Testis (tissue), 5 donors: ENCODE results near the gene OR1L1. TPM values are rescaled to one million over a fixed set of nuclear protein-coding genes. Genes with fewer than 3 reads are reported as not detected.

Experiments
- DNase-seq: peaks from one replicate; pipeline ENCODE4 v3.0.0-alpha.2; 2019
- H3K27ac ChIP-seq, 2 donors: fragments of 200-600 bp; sonication (generic); one replicate each; pipeline ENCODE4 v1.5.1; 2019
- H3K27me3 ChIP-seq: fragments of 200-600 bp; sonication (generic); one replicate; pipeline ENCODE4 v1.5.1; 2019
- H3K36me3 ChIP-seq: fragments of 200-600 bp; sonication (generic); one replicate; pipeline ENCODE4 v1.5.1; 2017; ENCODE audit warnings: low read depth; ENCODE audit errors: missing control alignments
- H3K4me1 ChIP-seq: fragments of 200-600 bp; sonication (generic); one replicate; pipeline ENCODE4 v1.5.1; 2019
- H3K4me3 ChIP-seq, 2 donors: fragments of 200-600 bp; sonication (generic); one replicate each; pipeline ENCODE4 v1.5.1; 2017 to 2019
- H3K9me3 ChIP-seq: fragments of 200-600 bp; sonication (generic); one replicate; pipeline ENCODE4 v1.5.1; 2017
- CTCF ChIP-seq, 3 experiments: fragments of 450-650 bp in 2 of 3; fragments of 200-600 bp in 1 of 3; sonication (generic) in 1 of 3; IDR thresholded peaks; one replicate each; pipeline ENCODE4 v1.5.1; 2016 to 2019; ENCODE audit warnings: antibody characterized with exemption in 3 of 3, mild to moderate bottlenecking in 2 of 3, moderate library complexity in 1 of 3
- POLR2A ChIP-seq: fragments of 450-650 bp; IDR thresholded peaks from one replicate; pipeline ENCODE4 v1.6.1; 2017; ENCODE audit warnings: antibody characterized with exemption, mild to moderate bottlenecking, moderate library complexity
- WGBS, 2 donors: methylation state at CpG; one replicate each; pipeline ENCODE4 v1.1.5; 2018; 5-methylcytosine and 5-hydroxymethylcytosine counted together
- intact Hi-C: fragments of 100-400 bp; cut with DNase I; formaldehyde crosslinking; loops from one replicate; pipeline ENCODE4 v1.15.1; 2023; ENCODE audit warnings: low total_unique reads
- long read RNA-seq, 2 donors: transcript quantifications; one replicate each; lab custom pipeline, GENCODE V29; 2026
- polyA plus RNA-seq: library from polyadenylated mRNA; stranded (reverse); fragments of 350-450 nt; fragmentation: Illumina TruSeq; extraction: RNeasy Lipid Tissue Mini Kit (QIAGEN cat#74804); gene quantifications from one replicate; pipeline ENCODE4 v1.2.3, GENCODE V29; 2014; ENCODE audit warnings: low read depth, low replicate concordance; ENCODE audit not compliant: insufficient read depth
- total RNA-seq, 2 donors: library from RNA; depleted of rRNA; stranded (reverse); fragments of >200 nt; gene quantifications; one replicate each; pipeline ENCODE4 v1.2.3, GENCODE V29; 2016

Gene OR1L1
- total RNA-seq (not detected), polyA plus RNA-seq (not detected)
- long read RNA-seq, donor 1 = 0 reads
- long read RNA-seq, donor 2 = 0 reads

- no peak for DNase-seq
- no peak within 1 kb of the TSS for H3K4me3 ChIP-seq
- no peaks in the 10 kb centered on the region for H3K36me3 ChIP-seq
- H3K9me3 ChIP-seq = no peaks in the 10 kb centered on the region
- WGBS, 2 donors = 75 to 76% methylated on average over 2 of the region's 2 CpGs
- no peaks in the 10 kb centered on the region for H3K27me3 ChIP-seq
- H3K4me1 ChIP-seq = no peaks in the 10 kb centered on the region
- no peak within 1 kb of the TSS for H3K27ac ChIP-seq
- TF ChIP-seq CTCF (IDR thresholded peaks at IDR 0.05) (no peak), POLR2A (no peak)
- intact Hi-C loops = no loop called here
Observed at GRCh38 chr9:122661416-122661815, at the start of gene OR1L1. OR1L1 (plus strand) TSS chr9:122661716; CDS start chr9:122661716, 0 bp downstream.

GRCh38 chr9:122614362-122614761, 47.2 kb upstream of the OR1L1 start, which contains the start of gene OR1Q1:
OR1Q1 (plus strand) TSS chr9:122614738; CDS start chr9:122614738, 0 bp downstream.
- WGBS, 2 donors = 75 to 93% methylated on average over 1 of the region's 1 CpG
- DNase-seq = no peak
- Histone ChIP-seq H3K4me1 (no peaks in the 10 kb centered on the region), H3K36me3 (no peaks in the 10 kb centered on the region), H3K27me3 (no peaks in the 10 kb centered on the region), H3K4me3 (no peak within 1 kb of the TSS), H3K9me3 (no peaks in the 10 kb centered on the region), H3K27ac (no peak within 1 kb of the TSS)
- TF ChIP-seq POLR2A = no peak
- no peak for TF ChIP-seq CTCF (IDR thresholded peaks at IDR 0.05)
- intact Hi-C loops = no loop called here

GRCh38 chr9:122619996-122620395, 41.5 kb upstream of the OR1L1 start:
- no peaks in the 10 kb centered on the region for H3K9me3 ChIP-seq
- 71 to 85% methylated on average over 7 of the region's 7 CpGs for WGBS, 2 donors
- H3K27me3 ChIP-seq = no peaks in the 10 kb centered on the region
- no peak overlapping the region for H3K27ac ChIP-seq
- no peaks in the 10 kb centered on the region for H3K36me3 ChIP-seq
- no peak for DNase-seq
- H3K4me3 ChIP-seq = no peak overlapping the region
- TF ChIP-seq POLR2A = no peak
- no peak for TF ChIP-seq CTCF (IDR thresholded peaks at IDR 0.05)
- intact Hi-C loops = no loop called here
- H3K4me1 ChIP-seq = no peaks in the 10 kb centered on the region

- Histone ChIP-seq H3K36me3 (no peaks in the 10 kb centered on the region), H3K27ac (no peak overlapping the region), H3K4me3 (no peak overlapping the region), H3K4me1 (no peaks in the 10 kb centered on the region), H3K9me3 (no peaks in the 10 kb centered on the region), H3K27me3 (no peaks in the 10 kb centered on the region)
- intact Hi-C loops = no loop called here
- 41 to 46% methylated on average over 2 of the region's 2 CpGs for WGBS, 2 donors
- no peak for DNase-seq
- TF ChIP-seq POLR2A (no peak), CTCF (IDR thresholded peaks at IDR 0.05) (no peak)
Observed at GRCh38 chr9:122642226-122642625, 19.3 kb upstream of the OR1L1 start.

- DNase-seq = no peak
- TF ChIP-seq CTCF (IDR thresholded peaks at IDR 0.05) = no peak
- no peak for TF ChIP-seq POLR2A
- Histone ChIP-seq H3K36me3 (no peaks in the 10 kb centered on the region), H3K4me3 (no peak overlapping the region), H3K4me1 (no peaks in the 10 kb centered on the region), H3K27ac (no peak overlapping the region), H3K27me3 (no peaks in the 10 kb centered on the region), H3K9me3 (no peaks in the 10 kb centered on the region)
- intact Hi-C loops = no loop called here
- WGBS, 2 donors = 39 to 55% methylated on average over 1 of the region's 1 CpG
Observed at GRCh38 chr9:122656378-122656777, 5.1 kb upstream of the OR1L1 start.
